ENCODE results near the gene SLC2A2.
A peak's percentile ranks its signal among the peaks of the same experiment; 100 is the strongest.

Gene SLC2A2

DNA sequence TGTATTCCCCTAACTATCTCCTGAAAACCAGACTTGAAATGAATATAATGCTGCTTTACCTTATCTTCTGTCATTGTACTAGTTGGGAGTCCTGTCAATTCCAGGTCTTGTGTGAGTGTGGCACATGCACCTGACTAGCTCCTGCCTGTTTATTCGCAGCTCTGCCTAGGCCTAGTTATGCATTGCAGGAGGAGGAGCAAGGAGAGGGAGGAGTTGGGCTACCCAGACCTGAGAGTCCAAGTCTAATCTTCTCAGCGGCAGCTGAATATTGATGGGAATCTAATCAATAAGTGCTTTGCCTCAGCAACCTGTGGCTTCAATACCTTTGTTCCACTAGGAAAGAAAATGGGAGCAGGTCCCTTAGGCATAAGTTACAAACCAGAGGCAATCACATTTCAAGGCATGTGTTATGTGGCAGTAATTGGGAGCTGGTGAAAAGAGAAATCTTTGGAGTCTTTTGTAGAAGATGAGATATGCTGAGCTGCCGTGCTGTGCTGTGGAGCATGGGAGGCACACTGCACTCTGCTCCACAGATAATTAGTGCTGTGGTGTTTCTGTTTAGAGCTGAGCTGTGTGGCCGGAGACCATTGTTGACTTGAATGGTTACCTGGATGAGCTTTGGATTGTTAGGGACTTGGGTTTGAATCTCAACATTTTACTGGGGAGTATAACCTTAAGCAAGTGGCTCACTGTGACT is at the start of gene SLC2A2:
TSS of gene SLC2A2 (minus strand) at position 124 of the 697 bp plus-strand sequence. CDS start at position 74, 50 bp downstream.
- DNase-seq (ENCODE audit: low read depth in 2 of 2), result no peak

DNA sequence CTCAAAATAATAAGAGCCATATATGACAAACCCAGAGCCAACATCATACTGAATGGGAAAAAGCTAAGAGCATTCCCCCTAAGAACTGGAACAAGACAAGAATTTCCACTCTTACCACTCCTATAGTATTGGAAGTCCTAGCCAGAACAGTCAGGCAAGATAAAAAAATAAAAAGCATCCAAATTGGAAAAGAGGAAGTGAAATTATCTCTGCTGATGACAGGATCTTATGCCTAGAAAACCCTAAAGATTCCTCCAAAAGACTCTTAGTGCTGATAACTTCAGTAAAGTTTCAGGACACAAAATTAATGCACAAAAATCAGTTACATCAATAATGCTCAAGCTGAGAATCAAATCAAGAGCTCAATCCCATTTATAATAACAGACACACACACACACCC is 45.9 kb upstream of the SLC2A2 start:
- DNase-seq (ENCODE audit: low read depth in 2 of 2), result no peak

GRCh38 chr3:171068658-171069057 is 42.1 kb upstream of the SLC2A2 start:
- no peak for DNase-seq (ENCODE audit: low read depth in 2 of 2)

GRCh38 chr3:171066206-171066605 is 39.7 kb upstream of the SLC2A2 start:
- DNase-seq (ENCODE audit: low read depth in 2 of 2), result no peak

- no peak for DNase-seq (ENCODE audit: low read depth in 2 of 2)
These were observed 39.2 kb upstream of the SLC2A2 start for GRCh38 chr3:171065732-171066131.

DNA sequence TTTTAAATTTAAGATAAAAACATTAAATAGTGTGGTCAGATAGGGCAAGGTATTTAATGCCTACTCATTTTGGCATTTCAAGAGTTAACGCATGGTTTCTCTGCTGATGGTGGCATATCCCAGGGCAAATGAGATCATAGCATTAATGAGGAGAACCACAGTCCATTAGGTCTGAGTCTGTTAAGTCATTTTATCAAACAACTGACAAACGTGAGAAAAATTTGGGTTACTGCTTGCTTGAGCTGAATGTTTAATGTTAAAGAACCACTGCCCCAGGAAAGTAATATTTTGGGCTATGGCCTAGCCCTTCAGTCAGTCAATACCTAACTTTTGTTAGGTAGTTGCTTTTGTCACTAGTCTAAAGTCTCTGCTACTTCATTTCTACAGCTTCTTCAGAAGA is 37.9 kb upstream of the SLC2A2 start:
- no peak for DNase-seq (ENCODE audit: low read depth in 2 of 2)

- DNase-seq (ENCODE audit: low read depth in 2 of 2), result no peak
These were observed 35.2 kb upstream of the SLC2A2 start for GRCh38 chr3:171061749-171062148.

GRCh38 chr3:171059978-171060377 is 33.5 kb upstream of the SLC2A2 start:
- no peak for DNase-seq (ENCODE audit: low read depth in 2 of 2)

DNA sequence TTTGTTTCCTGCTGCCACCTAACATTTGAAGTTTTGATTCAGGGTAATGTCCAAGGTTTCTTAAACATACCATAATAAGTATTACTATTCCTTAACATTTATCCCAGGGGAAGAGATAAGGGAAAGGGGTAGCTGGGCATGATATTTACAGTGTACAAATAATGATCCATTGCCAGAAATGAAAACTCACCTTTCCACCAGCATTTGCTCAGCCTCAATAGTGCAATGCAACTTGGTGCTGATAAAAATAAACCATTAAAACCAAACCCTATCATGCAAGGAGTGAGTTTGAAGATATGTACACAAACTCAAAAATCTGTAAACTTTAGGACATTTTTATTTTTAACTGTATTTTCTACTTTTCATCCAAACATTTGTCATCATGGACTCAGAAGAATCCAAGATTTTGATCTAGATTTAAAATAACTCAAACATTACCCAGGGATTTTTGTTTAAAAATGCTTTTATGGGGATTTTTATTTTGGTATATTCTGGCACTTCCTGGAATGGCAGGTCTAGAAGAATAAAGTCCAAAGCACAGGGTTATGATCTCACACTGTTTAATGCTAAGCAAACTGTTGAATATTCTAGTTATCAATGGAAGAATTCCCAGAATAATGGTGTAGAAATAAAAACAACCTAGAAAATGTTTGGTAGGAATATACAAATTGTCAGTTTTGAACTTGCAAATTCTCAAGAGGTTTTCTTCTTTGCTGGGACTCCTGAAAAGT is 32.5 kb upstream of the SLC2A2 start:
- DNase-seq (ENCODE audit: low read depth in 2 of 2), result no peak

DNA sequence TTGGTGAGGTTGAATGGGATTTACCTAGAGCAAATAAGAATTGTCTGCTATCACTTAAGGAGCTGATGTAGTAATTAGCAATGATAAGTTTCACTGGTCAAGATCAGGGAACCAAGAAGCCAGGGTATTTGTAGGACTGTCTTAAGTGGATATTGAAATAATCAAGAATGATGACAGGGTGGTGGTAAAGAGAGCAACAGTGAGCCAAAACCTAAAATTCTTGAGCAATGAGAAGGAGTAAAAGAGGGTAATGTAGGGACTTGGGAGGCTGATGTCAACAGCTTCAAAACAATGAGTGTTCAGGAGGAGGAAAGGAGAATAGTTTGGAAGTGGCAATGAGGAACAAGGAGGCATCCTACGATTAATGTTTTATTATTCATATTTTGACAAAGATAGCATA is 31.5 kb upstream of the SLC2A2 start:
- no peak for DNase-seq (ENCODE audit: low read depth in 2 of 2)

GRCh38 chr3:171057072-171057471 is 30.6 kb upstream of the SLC2A2 start:
- DNase-seq (ENCODE audit: low read depth in 2 of 2), result no peak

GRCh38 chr3:171056528-171056927 is 30.0 kb upstream of the SLC2A2 start:
- DNase-seq (ENCODE audit: low read depth in 2 of 2), result no peak

GRCh38 chr3:171055336-171056178 is 29.0 kb upstream of the SLC2A2 start:
- DNase-seq (ENCODE audit: low read depth in 2 of 2), result no peak

DNA sequence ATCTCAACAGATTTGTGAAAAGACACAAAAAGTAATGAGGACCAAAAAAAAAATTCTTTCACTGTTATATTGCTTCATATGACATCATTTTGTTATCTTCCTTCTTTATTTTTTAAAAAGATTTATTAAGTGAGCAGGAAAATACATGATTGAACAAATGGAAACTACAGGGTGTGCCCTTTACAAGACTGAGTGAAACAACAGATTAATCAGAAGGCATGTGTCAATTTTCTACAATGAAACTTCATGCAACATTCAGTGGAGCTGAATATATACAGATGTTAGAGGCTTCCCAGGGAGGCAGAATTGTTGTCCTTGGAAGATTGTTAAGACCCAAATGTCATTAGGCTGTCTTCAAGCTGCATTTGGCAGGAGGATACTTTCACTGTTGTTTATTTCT is 28.4 kb upstream of the SLC2A2 start:
- DNase-seq (ENCODE audit: low read depth in 2 of 2), result no peak

- no peak for DNase-seq (ENCODE audit: low read depth in 2 of 2)
These were observed 27.7 kb upstream of the SLC2A2 start for GRCh38 chr3:171054231-171054630.

- DNase-seq (ENCODE audit: low read depth in 2 of 2), result peak; percentile 15 to 18
These were observed 23.4 kb upstream of the SLC2A2 start for GRCh38 chr3:171049861-171050444.

DNA sequence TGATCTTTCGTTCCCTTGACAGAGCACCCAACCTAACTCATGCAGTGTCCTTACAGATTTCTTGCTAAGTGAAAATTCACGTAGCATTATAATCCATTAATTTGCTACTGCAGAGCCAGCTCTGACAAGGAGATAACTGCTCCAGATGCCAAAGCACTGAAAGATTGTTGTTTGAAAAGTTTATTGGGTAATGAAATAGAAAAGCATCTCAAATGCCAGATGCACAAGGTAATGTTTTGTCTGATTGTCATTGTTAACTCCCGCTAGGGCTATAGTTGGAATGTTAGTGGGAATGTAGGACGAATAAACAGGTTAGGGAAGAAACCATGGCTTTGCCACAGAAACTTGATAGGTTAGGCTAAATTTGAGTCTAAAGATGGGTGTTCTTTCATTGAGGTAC is 20.2 kb upstream of the SLC2A2 start:
- no peak for DNase-seq (ENCODE audit: low read depth in 2 of 2)

DNA sequence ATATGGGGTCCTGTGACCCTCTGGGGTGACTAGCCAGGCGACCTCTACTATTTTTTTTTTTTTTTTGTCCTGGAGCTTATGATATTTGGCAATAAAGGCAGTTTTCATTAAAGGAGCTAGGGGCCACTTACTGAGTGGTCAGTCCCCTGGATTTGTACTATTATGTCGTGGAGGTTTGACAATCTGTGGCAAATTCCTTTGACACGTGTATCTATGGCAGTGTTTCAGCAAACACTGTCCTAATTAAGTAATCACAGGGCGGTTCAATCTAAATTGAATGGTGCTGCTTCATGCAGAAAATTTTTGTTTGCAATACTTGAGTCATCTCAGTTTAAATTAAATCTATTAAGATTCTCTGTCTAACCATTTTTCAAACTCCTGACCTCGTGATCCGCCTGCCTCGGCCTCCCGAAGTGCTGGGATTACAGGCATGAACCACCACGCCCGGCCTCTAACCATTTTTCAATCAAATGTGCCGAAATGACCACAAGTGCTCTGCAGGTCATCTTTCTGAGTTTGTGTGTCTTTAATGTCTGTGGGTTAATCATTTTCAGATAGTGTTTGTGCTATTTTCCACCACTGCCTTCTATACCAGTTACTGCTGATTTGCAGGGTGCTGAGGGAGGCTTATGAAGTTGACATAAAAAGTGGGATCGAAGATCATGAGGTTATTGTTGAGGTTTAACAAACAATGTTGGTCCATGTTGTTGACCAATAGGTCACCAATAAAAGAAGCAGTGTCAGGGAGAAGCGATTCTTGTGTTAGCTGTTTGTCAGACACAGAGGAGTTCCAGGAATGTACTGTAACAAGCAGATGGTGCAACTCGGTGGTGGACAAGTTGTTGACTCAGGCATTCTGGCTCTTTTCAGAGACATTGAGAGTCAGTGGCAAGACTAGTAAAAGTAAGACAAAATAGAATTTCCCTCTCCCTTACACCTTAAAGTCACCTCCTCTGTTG is 18.6 kb upstream of the SLC2A2 start:
- DNase-seq (ENCODE audit: low read depth in 2 of 2), result no peak

DNA sequence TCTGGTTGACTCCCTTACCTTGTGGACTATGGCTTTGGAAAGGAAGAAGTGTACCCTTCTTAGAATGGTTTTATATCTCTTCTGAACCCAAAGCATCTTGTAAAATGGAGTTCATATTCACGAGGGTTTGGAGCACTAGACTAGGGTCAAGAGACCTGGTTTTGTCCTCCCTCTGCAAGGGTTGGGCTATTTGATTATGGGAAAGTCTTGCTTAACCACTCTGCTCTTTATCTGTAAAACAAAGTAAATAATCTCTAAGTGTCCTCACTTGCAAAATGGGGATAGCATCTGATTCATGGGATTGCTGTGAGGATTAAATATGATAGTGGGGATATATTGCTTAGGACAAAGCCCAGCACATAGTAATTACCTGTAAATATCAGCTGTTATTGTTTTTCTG is 17.9 kb upstream of the SLC2A2 start:
- DNase-seq (ENCODE audit: low read depth in 2 of 2), result no peak

- DNase-seq (ENCODE audit: low read depth in 2 of 2), result no peak
These were observed 13.2 kb upstream of the SLC2A2 start for GRCh38 chr3:171039674-171040073.

GRCh38 chr3:171038342-171038741 is 11.8 kb upstream of the SLC2A2 start:
- no peak for DNase-seq (ENCODE audit: low read depth in 2 of 2)

Measured in stimulated activated CD4-positive, alpha-beta T cell treated with anti-CD3 and anti-CD28 coated beads, Interleukin-1b, Interleukin-23, amount 100 ng/mL, for 4 hours (primary cell).